ENCODE data around the gene CHRD.

- TF ChIP-seq CTCF (IDR thresholded peaks at IDR 0.05) (no peak), ZFX (IDR thresholded peaks at IDR 0.05; ENCODE audit: borderline replicate concordance) (no peak)
Observed at GRCh38 chr3:184333190-184333589, 46.7 kb upstream of the CHRD start.
